ENCODE data around the gene ITPR1. TPM values are rescaled to one million over a fixed set of nuclear protein-coding genes. Genes with fewer than 3 reads are reported as not detected.
A peak's percentile ranks its signal among the peaks of the same experiment; 100 is the strongest.

The ITPR1 gene
- total RNA-seq, 1 donor from 2014 or later: 91.7 TPM

- Histone ChIP-seq H3K27ac (peak overlapping the region; percentile 39), H3K36me3 (no peaks in the 10 kb centered on the region), H3K27me3 (no peaks in the 10 kb centered on the region), H3K4me3 (no peak overlapping the region), H3K4me1 (peaks cover 37% of the 10 kb centered on the region), H3K9me3 (no peaks in the 10 kb centered on the region)
- intact Hi-C loops (cut with DNase I): no loop called here
- TF ChIP-seq CTCF (IDR thresholded peaks at IDR 0.05): no peak
- DNase-seq (no peak), ATAC-seq (peak; percentile 58)
Observed at GRCh38 chr3:4520033-4520816, 27.1 kb downstream of the ITPR1 start.

- no peaks in the 10 kb centered on the region for H3K27me3 ChIP-seq
- H3K36me3 ChIP-seq: no peaks in the 10 kb centered on the region
- TF ChIP-seq CTCF (IDR thresholded peaks at IDR 0.05): no peak
- intact Hi-C loops (cut with DNase I): no loop called here
- peaks cover 41% of the 10 kb centered on the region for H3K4me1 ChIP-seq
- no peak overlapping the region for H3K27ac ChIP-seq
- H3K4me3 ChIP-seq: no peak overlapping the region
- DNase-seq: no peak
- no peak for ATAC-seq
- H3K9me3 ChIP-seq: no peaks in the 10 kb centered on the region
Observed at GRCh38 chr3:4522947-4523346, 29.8 kb downstream of the ITPR1 start.

- H3K9me3 ChIP-seq: no peaks in the 10 kb centered on the region
- no peak for TF ChIP-seq CTCF (IDR thresholded peaks at IDR 0.05)
- intact Hi-C loops (cut with DNase I): no loop called here
- no peak for ATAC-seq
- no peak for DNase-seq
- H3K27ac ChIP-seq: no peak overlapping the region
- H3K4me3 ChIP-seq: no peak overlapping the region
- peaks cover 41% of the 10 kb centered on the region for H3K4me1 ChIP-seq
- H3K36me3 ChIP-seq: no peaks in the 10 kb centered on the region
- no peaks in the 10 kb centered on the region for H3K27me3 ChIP-seq
Observed at GRCh38 chr3:4523710-4524698, 30.9 kb downstream of the ITPR1 start.

DNA sequence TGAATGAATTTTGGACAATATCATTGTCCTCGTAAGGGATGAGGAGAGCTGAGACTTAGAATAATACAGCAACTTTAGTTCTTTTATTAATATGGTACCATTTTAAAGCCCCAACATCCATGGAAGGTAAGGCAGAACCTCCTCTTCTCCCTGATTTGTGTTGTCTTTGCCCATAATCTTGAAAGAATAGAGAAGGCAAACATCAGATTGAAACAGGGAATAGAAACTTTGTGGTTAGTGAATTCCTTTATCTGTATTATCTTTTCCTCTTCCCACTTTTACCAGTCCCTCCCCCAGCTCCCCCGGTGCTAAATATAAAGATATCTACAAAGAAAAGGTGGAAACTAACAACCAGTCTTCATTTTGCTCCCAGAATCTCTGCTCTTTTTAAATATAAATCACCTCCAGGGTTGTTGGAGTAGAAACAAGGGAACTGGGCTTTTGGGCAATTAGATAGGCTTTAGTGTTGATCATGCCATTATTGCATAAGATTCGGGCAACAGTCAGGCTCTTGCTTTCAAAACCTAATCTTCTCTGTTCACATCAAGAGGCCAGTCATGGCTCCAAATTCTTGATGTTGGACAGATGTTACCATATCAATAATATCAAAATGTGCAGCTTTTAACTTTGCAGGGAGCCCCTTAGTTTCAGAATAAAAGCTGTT is 32.5 kb downstream of the ITPR1 start:
- DNase-seq: no peak
- TF ChIP-seq CTCF (IDR thresholded peaks at IDR 0.05): no peak
- intact Hi-C loops (cut with DNase I): no loop called here
- H3K27ac ChIP-seq: no peak overlapping the region
- no peaks in the 10 kb centered on the region for H3K27me3 ChIP-seq
- no peak overlapping the region for H3K4me3 ChIP-seq
- H3K9me3 ChIP-seq: no peaks in the 10 kb centered on the region
- H3K36me3 ChIP-seq: no peaks in the 10 kb centered on the region
- peak; percentile 38 for ATAC-seq
- peaks cover 35% of the 10 kb centered on the region for H3K4me1 ChIP-seq

- intact Hi-C loops (cut with DNase I): no loop called here
- Histone ChIP-seq H3K27me3 (no peaks in the 10 kb centered on the region), H3K36me3 (no peaks in the 10 kb centered on the region), H3K9me3 (no peaks in the 10 kb centered on the region), H3K4me1 (peaks cover 54% of the 10 kb centered on the region), H3K4me3 (no peak overlapping the region), H3K27ac (no peak overlapping the region)
- no peak for TF ChIP-seq CTCF (IDR thresholded peaks at IDR 0.05)
- no peak for DNase-seq
- ATAC-seq: no peak
Observed at GRCh38 chr3:4528320-4528719, 35.2 kb downstream of the ITPR1 start.
